ENCODE measurements around the gene KRAS.

GRCh38 chr12:25187781-25188180 is 62.9 kb downstream of the KRAS start:
- TF ChIP-seq POLR2A (IDR thresholded peaks at IDR 0.05): no peak
- TF ChIP-seq, protein P1, sequence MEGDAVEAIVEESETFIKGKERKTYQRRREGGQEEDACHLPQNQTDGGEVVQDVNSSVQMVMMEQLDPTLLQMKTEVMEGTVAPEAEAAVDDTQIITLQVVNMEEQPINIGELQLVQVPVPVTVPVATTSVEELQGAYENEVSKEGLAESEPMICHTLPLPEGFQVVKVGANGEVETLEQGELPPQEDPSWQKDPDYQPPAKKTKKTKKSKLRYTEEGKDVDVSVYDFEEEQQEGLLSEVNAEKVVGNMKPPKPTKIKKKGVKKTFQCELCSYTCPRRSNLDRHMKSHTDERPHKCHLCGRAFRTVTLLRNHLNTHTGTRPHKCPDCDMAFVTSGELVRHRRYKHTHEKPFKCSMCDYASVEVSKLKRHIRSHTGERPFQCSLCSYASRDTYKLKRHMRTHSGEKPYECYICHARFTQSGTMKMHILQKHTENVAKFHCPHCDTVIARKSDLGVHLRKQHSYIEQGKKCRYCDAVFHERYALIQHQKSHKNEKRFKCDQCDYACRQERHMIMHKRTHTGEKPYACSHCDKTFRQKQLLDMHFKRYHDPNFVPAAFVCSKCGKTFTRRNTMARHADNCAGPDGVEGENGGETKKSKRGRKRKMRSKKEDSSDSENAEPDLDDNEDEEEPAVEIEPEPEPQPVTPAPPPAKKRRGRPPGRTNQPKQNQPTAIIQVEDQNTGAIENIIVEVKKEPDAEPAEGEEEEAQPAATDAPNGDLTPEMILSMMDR (IDR thresholded peaks at IDR 0.05): no peak
